Activated naive CD8-positive, alpha-beta T cell treated with anti-CD3 and anti-CD28 coated beads for 36 hours (primary cell): ENCODE measurements around the gene LCE6A. TPM values are rescaled to one million over a fixed set of nuclear protein-coding genes. Genes with fewer than 3 reads are reported as not detected.

ENCODE experiments used
- DNase-seq: peaks from one replicate; pipeline ENCODE4 v3.0.0; 2021
- H3K27ac Mint-ChIP-seq: one replicate; pipeline ENCODE4 v1.8.0; 2022; ENCODE audit warnings: mild to moderate bottlenecking, moderate library complexity, mixed read lengths
- H3K27me3 Mint-ChIP-seq: one replicate; pipeline ENCODE4 v1.8.0; 2022; ENCODE audit warnings: mild to moderate bottlenecking, mixed read lengths
- H3K36me3 Mint-ChIP-seq: one replicate; pipeline ENCODE4 v1.8.0; 2021; ENCODE audit warnings: mild to moderate bottlenecking, mixed read lengths
- H3K4me1 Mint-ChIP-seq: one replicate; pipeline ENCODE4 v1.8.0; 2021; ENCODE audit warnings: mixed read lengths
- H3K4me3 Mint-ChIP-seq: one replicate; pipeline ENCODE4 v1.8.0; 2022; ENCODE audit warnings: mild to moderate bottlenecking, moderate library complexity, mixed read lengths
- H3K9me3 Mint-ChIP-seq: one replicate; pipeline ENCODE4 v1.8.0; 2022; ENCODE audit warnings: mixed read lengths
- total RNA-seq, 2 experiments: library from RNA; stranded (reverse); gene quantifications; one replicate each; pipeline ENCODE4 v1.2.3, GENCODE V29; 2021

LCE6A gene
- total RNA-seq, 2 experiments from 2014 or later = not detected

- Mint-ChIP-seq H3K36me3 (no peaks in the 10 kb centered on the region), H3K4me3 (no peak overlapping the region), H3K27me3 (peaks cover 10% of the 10 kb centered on the region), H3K9me3 (no peaks in the 10 kb centered on the region), H3K4me1 (no peaks in the 10 kb centered on the region), H3K27ac (no peak overlapping the region)
- no peak for DNase-seq
Observed at GRCh38 chr1:152861374-152861773, 18.7 kb downstream of the LCE6A start.

GRCh38 chr1:152864443-152864842, 21.8 kb downstream of the LCE6A start:
- H3K4me3 Mint-ChIP-seq = no peak overlapping the region
- no peak overlapping the region for H3K27ac Mint-ChIP-seq
- no peaks in the 10 kb centered on the region for H3K36me3 Mint-ChIP-seq
- no peak for DNase-seq
- H3K27me3 Mint-ChIP-seq = peaks cover 10% of the 10 kb centered on the region
- no peaks in the 10 kb centered on the region for H3K4me1 Mint-ChIP-seq
- H3K9me3 Mint-ChIP-seq = no peaks in the 10 kb centered on the region

- Mint-ChIP-seq H3K36me3 (no peaks in the 10 kb centered on the region), H3K9me3 (no peaks in the 10 kb centered on the region), H3K27ac (no peak overlapping the region), H3K4me1 (no peaks in the 10 kb centered on the region), H3K27me3 (peaks cover 7% of the 10 kb centered on the region), H3K4me3 (no peak overlapping the region)
- DNase-seq = no peak
Observed at GRCh38 chr1:152866321-152866720, 23.7 kb downstream of the LCE6A start.

- Mint-ChIP-seq H3K9me3 (no peaks in the 10 kb centered on the region), H3K27me3 (peaks cover 5% of the 10 kb centered on the region), H3K27ac (no peak overlapping the region), H3K4me1 (no peaks in the 10 kb centered on the region), H3K36me3 (no peaks in the 10 kb centered on the region), H3K4me3 (no peak overlapping the region)
- peak; percentile 52 for DNase-seq
Observed at GRCh38 chr1:152869808-152870419, 27.3 kb downstream of the LCE6A start.

GRCh38 chr1:152870831-152871730, 28.4 kb downstream of the LCE6A start:
- H3K9me3 Mint-ChIP-seq = no peaks in the 10 kb centered on the region

GRCh38 chr1:152871731-152872126, 29.1 kb downstream of the LCE6A start:
- H3K36me3 Mint-ChIP-seq = no peaks in the 10 kb centered on the region
- peaks cover 5% of the 10 kb centered on the region for H3K27me3 Mint-ChIP-seq
- H3K9me3 Mint-ChIP-seq = no peaks in the 10 kb centered on the region
- no peaks in the 10 kb centered on the region for H3K4me1 Mint-ChIP-seq
- H3K27ac Mint-ChIP-seq = no peak overlapping the region
- no peak for DNase-seq
- no peak overlapping the region for H3K4me3 Mint-ChIP-seq

More at GRCh38 chr1:152870831-152871730, 28.4 kb downstream of the LCE6A start:
- Mint-ChIP-seq H3K4me3 (no peak overlapping the region), H3K4me1 (no peaks in the 10 kb centered on the region), H3K36me3 (no peaks in the 10 kb centered on the region), H3K27me3 (peaks cover 5% of the 10 kb centered on the region), H3K27ac (no peak overlapping the region)
- no peak for DNase-seq

- no peak overlapping the region for H3K4me3 Mint-ChIP-seq
- H3K36me3 Mint-ChIP-seq = no peaks in the 10 kb centered on the region
- H3K9me3 Mint-ChIP-seq = no peaks in the 10 kb centered on the region
- H3K4me1 Mint-ChIP-seq = no peaks in the 10 kb centered on the region
- H3K27me3 Mint-ChIP-seq = peaks cover 12% of the 10 kb centered on the region
- no peak overlapping the region for H3K27ac Mint-ChIP-seq
- no peak for DNase-seq
Observed at GRCh38 chr1:152873495-152873894, 30.8 kb downstream of the LCE6A start.

GRCh38 chr1:152876827-152877226, 34.2 kb downstream of the LCE6A start:
- Mint-ChIP-seq H3K27me3 (peaks cover 12% of the 10 kb centered on the region), H3K36me3 (no peaks in the 10 kb centered on the region), H3K27ac (no peak overlapping the region), H3K4me3 (no peak overlapping the region), H3K9me3 (no peaks in the 10 kb centered on the region), H3K4me1 (peaks cover 2% of the 10 kb centered on the region)
- no peak for DNase-seq

GRCh38 chr1:152878042-152878441, 35.4 kb downstream of the LCE6A start, which contains the start of gene SMCP:
Gene SMCP, plus strand, starts transcription at chr1:152878322. Its CDS starts 6,101 bp downstream, at chr1:152884423.
- H3K36me3 Mint-ChIP-seq = no peaks in the 10 kb centered on the region
- H3K9me3 Mint-ChIP-seq = no peaks in the 10 kb centered on the region
- no peak within 1 kb of the TSS for H3K27ac Mint-ChIP-seq
- H3K27me3 Mint-ChIP-seq = peaks cover 12% of the 10 kb centered on the region
- DNase-seq = peak; percentile 26
- H3K4me3 Mint-ChIP-seq = no peak within 1 kb of the TSS
- peaks cover 2% of the 10 kb centered on the region for H3K4me1 Mint-ChIP-seq

GRCh38 chr1:152879559-152880198, 37.0 kb downstream of the LCE6A start:
- Mint-ChIP-seq H3K36me3 (no peaks in the 10 kb centered on the region), H3K27ac (no peak overlapping the region)
- DNase-seq = no peak

GRCh38 chr1:152880316-152880715, 37.7 kb downstream of the LCE6A start:
- Mint-ChIP-seq H3K4me1 (peaks cover 2% of the 10 kb centered on the region), H3K27ac (no peak overlapping the region), H3K36me3 (no peaks in the 10 kb centered on the region), H3K27me3 (peaks cover 12% of the 10 kb centered on the region), H3K4me3 (no peak overlapping the region), H3K9me3 (no peaks in the 10 kb centered on the region)
- DNase-seq = no peak

More at GRCh38 chr1:152879559-152880198, 37.0 kb downstream of the LCE6A start:
- Mint-ChIP-seq H3K4me3 (no peak overlapping the region), H3K4me1 (peaks cover 2% of the 10 kb centered on the region), H3K9me3 (no peaks in the 10 kb centered on the region), H3K27me3 (peaks cover 12% of the 10 kb centered on the region)

- H3K4me3 Mint-ChIP-seq = no peak overlapping the region
- no peaks in the 10 kb centered on the region for H3K36me3 Mint-ChIP-seq
- no peaks in the 10 kb centered on the region for H3K9me3 Mint-ChIP-seq
- peaks cover 12% of the 10 kb centered on the region for H3K27me3 Mint-ChIP-seq
- peaks cover 2% of the 10 kb centered on the region for H3K4me1 Mint-ChIP-seq
- H3K27ac Mint-ChIP-seq = no peak overlapping the region
- DNase-seq = no peak
Observed at GRCh38 chr1:152880907-152881306, 38.3 kb downstream of the LCE6A start.

- no peaks in the 10 kb centered on the region for H3K36me3 Mint-ChIP-seq
- H3K9me3 Mint-ChIP-seq = no peaks in the 10 kb centered on the region
- H3K27me3 Mint-ChIP-seq = peaks cover 8% of the 10 kb centered on the region
- no peak overlapping the region for H3K27ac Mint-ChIP-seq
- DNase-seq = no peak
- peaks cover 2% of the 10 kb centered on the region for H3K4me1 Mint-ChIP-seq
- H3K4me3 Mint-ChIP-seq = no peak overlapping the region
Observed at GRCh38 chr1:152884085-152884484, 41.4 kb downstream of the LCE6A start.

GRCh38 chr1:152884506-152884905, 41.9 kb downstream of the LCE6A start:
- peaks cover 2% of the 10 kb centered on the region for H3K4me1 Mint-ChIP-seq
- H3K36me3 Mint-ChIP-seq = no peaks in the 10 kb centered on the region
- H3K27me3 Mint-ChIP-seq = peaks cover 9% of the 10 kb centered on the region
- DNase-seq = no peak
- H3K27ac Mint-ChIP-seq = no peak overlapping the region
- H3K9me3 Mint-ChIP-seq = no peaks in the 10 kb centered on the region
- H3K4me3 Mint-ChIP-seq = no peak overlapping the region

GRCh38 chr1:152884966-152885624, 42.4 kb downstream of the LCE6A start:
- H3K36me3 Mint-ChIP-seq = no peaks in the 10 kb centered on the region

More at GRCh38 chr1:152884966-152885624, 42.4 kb downstream of the LCE6A start:
- Mint-ChIP-seq H3K9me3 (no peaks in the 10 kb centered on the region), H3K27me3 (peaks cover 15% of the 10 kb centered on the region), H3K4me3 (no peak overlapping the region), H3K27ac (no peak overlapping the region), H3K4me1 (peaks cover 2% of the 10 kb centered on the region)
- DNase-seq = no peak
